ENCODE measurements around the gene PTPRG.

DNA sequence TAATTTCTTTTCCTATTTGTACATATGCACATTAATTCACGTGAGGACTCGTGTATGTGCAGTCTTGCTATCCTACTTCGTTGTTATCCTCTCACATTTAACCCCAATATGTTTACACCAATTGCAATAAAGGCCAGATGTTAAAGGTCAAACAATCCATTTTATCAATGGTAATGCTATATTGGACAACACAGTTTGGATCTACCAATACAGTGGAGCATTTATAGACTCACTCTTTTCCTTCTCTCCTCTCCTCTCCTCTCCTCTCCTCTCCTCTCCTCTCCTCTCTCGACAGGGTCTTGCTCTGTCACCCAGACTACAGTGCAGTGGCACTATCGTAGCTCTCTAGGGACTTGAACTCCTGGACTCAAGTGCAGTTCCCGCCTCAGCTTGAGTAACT lies 324.0 kb downstream of the PTPRG start:
- TF ChIP-seq, protein P1, sequence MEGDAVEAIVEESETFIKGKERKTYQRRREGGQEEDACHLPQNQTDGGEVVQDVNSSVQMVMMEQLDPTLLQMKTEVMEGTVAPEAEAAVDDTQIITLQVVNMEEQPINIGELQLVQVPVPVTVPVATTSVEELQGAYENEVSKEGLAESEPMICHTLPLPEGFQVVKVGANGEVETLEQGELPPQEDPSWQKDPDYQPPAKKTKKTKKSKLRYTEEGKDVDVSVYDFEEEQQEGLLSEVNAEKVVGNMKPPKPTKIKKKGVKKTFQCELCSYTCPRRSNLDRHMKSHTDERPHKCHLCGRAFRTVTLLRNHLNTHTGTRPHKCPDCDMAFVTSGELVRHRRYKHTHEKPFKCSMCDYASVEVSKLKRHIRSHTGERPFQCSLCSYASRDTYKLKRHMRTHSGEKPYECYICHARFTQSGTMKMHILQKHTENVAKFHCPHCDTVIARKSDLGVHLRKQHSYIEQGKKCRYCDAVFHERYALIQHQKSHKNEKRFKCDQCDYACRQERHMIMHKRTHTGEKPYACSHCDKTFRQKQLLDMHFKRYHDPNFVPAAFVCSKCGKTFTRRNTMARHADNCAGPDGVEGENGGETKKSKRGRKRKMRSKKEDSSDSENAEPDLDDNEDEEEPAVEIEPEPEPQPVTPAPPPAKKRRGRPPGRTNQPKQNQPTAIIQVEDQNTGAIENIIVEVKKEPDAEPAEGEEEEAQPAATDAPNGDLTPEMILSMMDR (IDR thresholded peaks at IDR 0.05), result no peak
- TF ChIP-seq POLR2A (IDR thresholded peaks at IDR 0.05), result no peak
